ENCODE data around the gene PPEF2.

DNA sequence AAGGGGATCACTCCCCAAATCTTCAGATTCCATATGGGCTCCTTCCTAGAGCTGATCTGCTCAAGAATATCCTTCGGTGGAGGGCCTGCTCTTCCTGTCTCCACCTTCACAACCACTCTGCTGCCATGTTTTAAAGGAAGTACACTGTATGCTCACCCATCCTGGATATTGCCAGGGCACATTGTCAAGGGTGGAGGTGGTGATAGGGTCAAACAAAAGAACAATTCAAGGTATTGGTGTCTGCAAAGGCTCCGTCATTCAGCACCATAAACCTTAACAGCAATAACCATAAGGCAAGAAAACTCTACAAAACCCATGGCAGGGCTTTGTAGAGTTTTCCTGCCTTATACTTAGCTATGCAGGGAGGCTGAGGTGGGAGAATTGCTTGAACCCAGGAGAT lies 19.7 kb upstream of the PPEF2 start:
- TF ChIP-seq, protein P1, sequence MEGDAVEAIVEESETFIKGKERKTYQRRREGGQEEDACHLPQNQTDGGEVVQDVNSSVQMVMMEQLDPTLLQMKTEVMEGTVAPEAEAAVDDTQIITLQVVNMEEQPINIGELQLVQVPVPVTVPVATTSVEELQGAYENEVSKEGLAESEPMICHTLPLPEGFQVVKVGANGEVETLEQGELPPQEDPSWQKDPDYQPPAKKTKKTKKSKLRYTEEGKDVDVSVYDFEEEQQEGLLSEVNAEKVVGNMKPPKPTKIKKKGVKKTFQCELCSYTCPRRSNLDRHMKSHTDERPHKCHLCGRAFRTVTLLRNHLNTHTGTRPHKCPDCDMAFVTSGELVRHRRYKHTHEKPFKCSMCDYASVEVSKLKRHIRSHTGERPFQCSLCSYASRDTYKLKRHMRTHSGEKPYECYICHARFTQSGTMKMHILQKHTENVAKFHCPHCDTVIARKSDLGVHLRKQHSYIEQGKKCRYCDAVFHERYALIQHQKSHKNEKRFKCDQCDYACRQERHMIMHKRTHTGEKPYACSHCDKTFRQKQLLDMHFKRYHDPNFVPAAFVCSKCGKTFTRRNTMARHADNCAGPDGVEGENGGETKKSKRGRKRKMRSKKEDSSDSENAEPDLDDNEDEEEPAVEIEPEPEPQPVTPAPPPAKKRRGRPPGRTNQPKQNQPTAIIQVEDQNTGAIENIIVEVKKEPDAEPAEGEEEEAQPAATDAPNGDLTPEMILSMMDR (IDR thresholded peaks at IDR 0.05): no peak
- TF ChIP-seq RCOR1 (IDR thresholded peaks at IDR 0.05; ENCODE audit: low read depth, low read length) (no peak), KDM1A (IDR thresholded peaks at IDR 0.05; ENCODE audit: low read depth) (no peak), POLR2A (IDR thresholded peaks at IDR 0.05; ENCODE audit: low read length) (no peak), EP300 (IDR thresholded peaks at IDR 0.05) (no peak), CEBPB (IDR thresholded peaks at IDR 0.05) (no peak), POLR2AphosphoS2 (conservative IDR thresholded peaks at IDR 0.05; ENCODE audit: low read length) (no peak), MAFK (IDR thresholded peaks at IDR 0.05; ENCODE audit: partially characterized antibody) (no peak)
- TF ChIP-seq, protein P2, sequence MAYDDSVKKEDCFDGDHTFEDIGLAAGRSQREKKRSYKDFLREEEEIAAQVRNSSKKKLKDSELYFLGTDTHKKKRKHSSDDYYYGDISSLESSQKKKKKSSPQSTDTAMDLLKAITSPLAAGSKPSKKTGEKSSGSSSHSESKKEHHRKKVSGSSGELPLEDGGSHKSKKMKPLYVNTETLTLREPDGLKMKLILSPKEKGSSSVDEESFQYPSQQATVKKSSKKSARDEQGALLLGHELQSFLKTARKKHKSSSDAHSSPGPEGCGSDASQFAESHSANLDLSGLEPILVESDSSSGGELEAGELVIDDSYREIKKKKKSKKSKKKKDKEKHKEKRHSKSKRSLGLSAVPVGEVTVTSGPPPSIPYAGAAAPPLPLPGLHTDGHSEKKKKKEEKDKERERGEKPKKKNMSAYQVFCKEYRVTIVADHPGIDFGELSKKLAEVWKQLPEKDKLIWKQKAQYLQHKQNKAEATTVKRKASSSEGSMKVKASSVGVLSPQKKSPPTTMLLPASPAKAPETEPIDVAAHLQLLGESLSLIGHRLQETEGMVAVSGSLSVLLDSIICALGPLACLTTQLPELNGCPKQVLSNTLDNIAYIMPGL (CRISPR knock-in tag; IDR thresholded peaks at IDR 0.05; ENCODE audit: borderline replicate concordance): no peak

Measured in A549 (cell line).